GM21447 (cell line): Measurements from ENCODE around the gene RMI2.

Experiments used
- ATAC-seq: cut with Tn5 transposase; IDR thresholded peaks from one replicate; pipeline ENCODE4 v1.9.1; 2021; ENCODE audit not compliant: unreplicated experiment

The RMI2 gene

DNA sequence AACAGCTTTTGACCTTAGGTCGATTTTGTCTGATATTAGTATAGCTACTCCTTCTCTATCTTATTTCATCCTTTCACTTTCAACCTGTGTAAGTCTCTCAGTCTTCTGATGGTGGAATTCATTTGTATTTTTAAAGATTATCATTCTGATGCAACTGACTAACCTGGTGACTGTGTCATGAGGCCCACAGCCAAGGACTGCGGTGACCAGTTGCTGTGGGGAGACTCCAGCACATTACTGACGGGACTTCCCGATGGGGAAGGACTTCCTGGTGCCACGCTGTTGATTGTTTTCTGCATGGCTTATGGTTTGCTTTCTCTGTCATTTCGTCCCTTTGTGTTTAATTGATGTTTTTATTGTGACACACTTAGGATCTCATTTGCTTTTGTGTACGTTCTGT, 34.2 kb downstream of the RMI2 start:
- peak; percentile 80 for ATAC-seq

GRCh38 chr16:11380836-11381235, 35.6 kb downstream of the RMI2 start:
- ATAC-seq = no peak

GRCh38 chr16:11383481-11384183, 38.4 kb downstream of the RMI2 start:
- ATAC-seq = no peak

DNA sequence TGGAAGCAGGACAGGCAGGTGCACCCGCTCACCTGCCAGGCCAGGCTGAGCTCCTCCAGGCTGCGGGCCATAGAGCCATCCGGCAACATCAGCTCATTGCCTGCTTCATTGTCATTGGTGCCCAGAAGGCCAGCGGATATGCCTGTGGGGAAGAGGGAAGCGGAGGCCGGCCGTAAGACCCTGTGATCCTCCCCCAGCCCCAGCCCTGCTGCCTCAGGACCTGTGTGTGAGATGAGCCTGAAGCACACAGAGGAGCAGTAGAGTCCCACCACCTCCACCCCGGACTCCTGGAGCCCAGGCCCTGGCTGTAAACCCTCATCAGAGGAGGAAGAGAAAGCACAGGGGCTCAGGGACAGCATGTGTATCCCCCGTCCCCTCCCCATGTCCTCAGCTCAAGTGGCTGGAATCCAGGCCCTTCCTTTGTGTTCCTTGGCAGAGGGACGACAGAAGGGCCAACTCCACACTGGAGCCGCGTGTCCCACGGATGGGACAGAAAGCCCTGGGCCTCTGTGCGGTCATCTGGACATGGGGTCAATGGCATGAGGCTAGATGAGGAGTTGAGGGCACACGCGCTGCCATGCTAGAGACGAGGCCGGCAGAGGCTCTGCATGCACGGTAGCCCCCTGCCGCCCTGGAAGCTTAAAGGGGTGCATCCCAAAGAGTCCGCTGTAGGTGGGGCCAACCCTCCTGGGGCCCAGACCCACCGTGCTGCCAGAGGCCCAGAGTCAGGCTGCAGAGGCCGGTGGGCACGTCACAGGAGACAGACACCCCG, 39.1 kb downstream of the RMI2 start:
- ATAC-seq = no peak

- ATAC-seq = no peak
Measured at GRCh38 chr16:11384956-11385586, 39.8 kb downstream of the RMI2 start.

DNA sequence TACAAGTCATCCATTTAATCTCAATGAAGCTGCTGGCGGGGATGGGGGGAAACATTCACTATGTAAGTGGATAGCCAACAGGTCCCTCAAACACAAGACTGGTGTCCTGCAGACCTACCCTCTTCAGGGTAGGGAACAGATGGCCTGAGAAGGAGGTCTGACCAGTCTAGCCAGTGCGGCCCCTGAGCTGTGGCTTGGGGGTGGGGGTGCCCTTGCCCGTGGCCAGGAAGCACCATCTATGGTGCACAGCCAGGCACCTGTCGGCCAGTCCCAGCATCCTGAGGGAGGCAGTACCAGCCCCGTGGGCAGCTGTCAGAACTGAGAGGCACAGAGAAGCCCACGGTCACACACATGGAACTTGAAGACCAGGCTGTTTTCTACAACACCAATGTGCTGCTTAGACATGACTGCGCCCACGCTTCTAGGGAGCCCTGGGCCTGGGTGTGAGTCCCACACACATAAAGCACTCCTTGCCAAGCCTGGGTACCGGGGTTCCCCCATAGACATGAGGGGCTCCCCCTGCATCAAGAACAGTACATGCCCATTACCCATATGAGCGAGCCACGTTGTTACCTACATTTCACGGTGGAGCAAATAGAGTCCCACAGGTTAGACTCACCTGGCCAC, 40.9 kb downstream of the RMI2 start:
- ATAC-seq = no peak

DNA sequence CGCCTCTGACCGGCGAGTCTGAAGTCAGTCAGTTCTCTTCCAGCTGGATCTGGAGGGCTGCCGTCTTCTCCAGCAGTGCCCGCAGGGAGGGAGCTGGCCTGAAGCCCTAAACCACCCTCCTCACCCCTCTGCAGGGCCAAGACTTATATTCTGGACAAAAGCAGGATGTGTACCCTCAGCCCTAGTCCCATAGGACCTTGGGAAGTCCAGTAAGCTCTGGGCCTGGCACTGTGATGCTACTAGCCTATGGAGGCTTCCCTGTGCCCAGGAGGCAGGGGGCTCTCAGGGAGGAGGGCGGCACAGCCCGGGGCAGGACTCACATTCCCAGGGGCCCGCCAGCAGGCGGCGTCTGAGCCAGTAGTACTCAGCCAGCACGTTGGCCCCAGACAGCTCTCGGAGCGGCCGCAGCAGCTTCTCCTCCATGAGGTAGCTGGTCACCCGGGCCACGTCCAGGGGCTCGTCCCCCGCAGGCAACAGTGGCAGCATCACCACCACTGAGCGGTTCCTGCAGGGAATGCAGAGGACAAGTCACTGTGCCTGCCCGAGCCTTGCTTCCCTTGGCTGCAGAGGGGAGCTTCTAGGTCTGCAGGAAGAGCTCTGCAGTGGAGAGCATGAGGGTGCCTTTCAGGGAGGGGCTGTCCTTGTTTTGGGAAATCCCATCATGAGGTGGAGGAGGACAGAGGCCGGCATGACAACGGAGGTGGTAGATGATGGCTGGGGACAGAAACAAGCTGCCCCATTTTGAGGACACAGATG, 41.7 kb downstream of the RMI2 start:
- no peak for ATAC-seq

- ATAC-seq = no peak
Measured at GRCh38 chr16:11389083-11389482, 43.8 kb downstream of the RMI2 start.

DNA sequence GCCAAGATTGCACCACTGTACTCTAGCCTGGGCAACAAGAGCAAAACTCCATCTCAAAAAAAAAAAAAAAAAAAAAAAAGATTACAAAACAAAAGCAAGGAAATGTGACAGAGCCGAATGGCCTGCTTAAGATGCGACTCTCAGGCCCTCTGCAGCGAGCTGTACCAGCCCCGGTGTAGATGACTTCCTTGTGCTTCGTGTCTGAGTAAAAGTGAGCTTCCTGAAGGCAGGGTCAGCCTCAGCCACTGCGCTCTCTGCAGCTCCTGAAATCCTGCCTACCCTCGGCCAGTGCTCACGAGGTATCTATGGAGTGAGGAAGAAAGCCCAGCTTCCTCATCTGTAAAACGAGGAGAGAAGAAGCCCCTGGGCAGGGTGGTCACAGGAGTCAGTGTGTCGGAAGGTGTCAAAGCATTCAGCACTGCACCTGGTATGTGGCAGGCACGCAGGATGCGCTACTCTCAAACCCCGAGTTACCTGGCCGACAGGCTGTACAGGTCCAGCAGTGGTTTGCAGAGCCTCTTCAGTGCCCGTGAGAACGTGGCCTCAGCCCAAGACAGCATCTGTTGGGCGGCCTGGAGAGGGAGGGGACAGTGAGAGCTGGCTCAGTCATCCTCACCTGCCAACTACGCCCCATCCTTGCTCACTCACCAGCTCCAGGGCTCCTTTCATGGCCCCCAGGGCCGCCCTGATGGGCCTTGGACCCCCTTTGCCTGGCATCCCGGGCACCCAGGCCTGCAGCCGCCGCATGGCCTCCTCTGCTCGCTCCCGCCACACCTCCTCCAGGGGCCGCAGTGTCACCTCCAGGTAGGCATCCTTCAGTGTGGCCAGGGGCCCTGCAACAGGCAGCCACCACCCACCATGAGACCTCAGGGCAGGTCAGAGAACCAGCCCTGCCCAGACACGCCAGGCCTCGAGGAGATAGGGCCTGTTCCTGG, 44.6 kb downstream of the RMI2 start:
- no peak for ATAC-seq

DNA sequence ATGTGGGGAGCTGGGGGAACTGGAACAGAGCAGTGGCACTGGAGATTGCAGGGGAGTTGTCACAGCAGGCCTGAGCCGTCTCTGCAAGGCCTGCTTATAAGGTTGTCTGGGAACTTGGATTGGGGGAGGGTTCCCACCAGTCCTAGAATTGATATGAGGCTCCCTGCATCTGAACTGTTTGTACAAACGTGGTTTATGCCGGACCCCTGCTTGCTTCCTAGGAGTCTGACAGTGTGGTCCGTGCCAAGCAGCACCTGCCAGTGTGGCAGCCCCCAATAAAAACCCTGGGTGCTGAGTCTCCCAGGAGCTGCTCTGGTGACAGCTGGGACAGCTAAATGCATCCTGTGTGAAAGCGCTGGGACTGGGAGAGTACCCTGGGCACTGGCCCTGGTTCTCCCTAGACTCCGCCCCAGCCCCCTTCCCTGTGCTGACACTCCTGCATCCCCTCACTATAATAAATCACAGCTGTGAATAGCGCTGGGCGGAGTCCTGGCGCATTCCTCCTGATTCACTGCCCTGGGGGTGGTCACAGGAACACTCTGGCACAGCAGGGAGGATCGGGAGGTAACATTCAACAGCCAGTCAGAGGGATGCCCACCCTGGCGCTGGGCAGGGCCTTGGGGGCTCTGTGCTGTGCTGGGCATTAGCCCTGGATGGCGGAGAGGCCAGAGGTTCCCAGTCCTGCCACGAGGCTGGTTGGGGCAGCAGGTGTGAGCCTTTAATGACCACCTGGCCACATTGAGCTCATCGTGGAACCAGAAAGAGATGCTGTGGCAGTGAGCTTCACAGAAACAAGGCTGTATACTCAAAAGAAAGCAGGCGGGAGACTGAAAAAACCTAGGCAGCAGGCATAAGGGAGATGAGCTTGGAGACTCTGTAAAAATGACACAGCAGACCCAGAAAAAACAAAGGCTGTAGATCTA, 45.6 kb downstream of the RMI2 start:
- no peak for ATAC-seq

DNA sequence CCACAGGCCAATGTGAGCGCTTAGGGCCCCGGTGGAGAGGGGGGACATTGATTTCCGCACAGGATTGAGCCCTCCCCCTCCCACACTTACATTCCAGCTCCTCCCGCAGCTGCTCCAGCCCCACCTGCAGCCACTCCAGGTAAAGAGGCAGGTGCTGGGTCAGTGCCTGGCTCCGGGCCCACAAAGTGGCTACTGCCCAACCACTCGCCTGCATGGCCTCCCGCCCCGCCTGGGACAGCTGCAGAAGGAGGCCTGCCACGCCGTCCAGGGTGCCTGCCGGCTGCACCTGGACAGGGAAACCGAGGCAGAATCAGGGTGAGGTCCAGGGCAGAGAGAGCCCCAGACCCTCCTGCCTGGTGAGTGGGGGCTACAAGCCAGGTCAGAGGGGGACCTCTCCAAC, 46.3 kb downstream of the RMI2 start:
- no peak for ATAC-seq

DNA sequence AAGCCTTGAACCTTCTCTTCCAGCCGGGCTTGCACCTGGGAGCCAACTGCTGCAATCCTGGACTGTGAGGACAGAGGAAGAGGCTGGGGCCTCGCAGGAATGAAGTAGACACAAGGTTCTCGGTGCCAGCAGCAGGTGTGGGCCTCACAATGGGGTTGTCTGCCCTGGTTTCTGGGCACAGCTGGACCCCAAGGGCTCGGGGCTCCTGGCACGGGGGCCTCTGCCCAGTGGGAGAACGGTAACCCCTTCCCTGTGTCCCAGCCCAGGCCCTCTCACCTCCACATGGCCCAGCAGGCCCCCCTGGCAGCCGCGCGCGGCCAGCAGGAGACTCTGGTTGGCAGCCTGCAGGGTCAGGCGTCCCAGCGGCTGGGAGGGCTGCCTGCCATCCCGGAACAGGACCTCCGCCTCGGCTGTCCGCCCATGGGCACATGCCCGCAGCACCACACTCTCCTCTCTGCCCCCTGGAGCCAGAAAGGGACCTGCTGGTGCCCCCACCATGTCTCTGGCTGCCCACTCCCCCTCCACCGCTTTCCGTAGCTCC, 46.9 kb downstream of the RMI2 start:
- no peak for ATAC-seq

DNA sequence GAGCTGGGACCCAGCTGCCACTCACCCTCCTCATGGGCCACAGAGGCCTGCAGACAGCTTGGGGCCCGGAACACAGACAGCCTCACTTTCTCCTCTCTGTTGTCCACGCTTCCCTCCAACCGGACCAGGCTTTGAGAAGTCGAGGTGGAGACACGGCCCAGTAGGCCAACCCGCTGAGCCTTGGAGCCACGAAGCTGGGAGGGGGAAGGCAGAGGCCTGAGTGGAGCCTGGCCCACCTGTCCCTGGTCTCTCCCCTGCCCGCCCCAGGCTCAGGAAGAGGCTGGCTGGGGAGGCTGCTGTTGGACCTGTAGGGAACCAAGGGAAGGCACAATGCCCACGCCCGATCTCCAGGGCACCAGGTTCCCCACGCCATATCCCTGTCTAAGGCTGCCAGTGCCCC, 48.1 kb downstream of the RMI2 start:
- no peak for ATAC-seq

- no peak for ATAC-seq
Measured at GRCh38 chr16:11393861-11394592, 48.8 kb downstream of the RMI2 start.

- no peak for ATAC-seq
Measured at GRCh38 chr16:11394593-11394960, 49.3 kb downstream of the RMI2 start.

DNA sequence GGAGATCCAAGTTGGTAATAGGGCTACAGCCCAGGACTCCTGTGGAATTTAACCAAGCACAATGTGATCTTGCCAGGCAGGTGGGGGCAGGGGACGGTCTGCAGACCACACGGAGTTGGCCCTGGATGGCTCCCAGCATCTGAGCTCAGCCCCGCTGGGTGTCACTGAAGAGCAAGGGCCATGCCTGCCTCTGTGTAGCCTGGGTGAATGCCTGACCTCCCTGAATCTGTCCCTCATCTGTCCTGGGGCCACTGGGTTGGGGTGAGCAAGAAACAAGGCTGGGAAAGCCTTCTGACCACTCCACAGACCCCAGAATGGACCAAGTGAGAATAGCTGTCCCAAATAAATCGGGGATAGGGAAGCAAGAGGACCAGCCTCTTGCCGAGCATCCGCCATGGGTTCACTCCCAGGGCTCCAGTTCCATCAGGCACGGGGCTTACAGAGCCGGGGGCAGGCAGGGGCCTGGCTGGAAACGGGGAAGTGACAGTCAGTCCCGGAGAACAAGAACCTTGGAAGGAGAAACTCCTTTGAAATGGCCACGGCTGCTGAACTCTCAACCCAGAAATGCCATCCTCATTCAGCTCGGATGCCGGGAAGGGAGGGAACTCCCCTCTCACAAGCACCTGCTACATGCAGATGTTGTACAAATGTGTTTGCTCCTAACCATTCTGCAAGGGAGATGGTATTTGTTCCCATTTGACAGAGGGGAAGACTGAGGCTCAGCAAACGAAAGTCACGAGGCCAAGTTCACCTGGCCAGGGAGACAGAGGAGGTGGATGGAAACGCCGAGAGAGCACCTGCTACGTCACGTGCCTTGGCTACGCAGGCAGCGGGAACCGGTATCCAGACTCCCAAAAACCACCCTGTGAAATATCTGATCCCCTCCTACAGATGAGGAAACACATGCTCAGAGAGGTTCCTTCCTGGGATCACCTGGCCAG, 50.0 kb downstream of the RMI2 start:
- ATAC-seq = no peak

GRCh38 chr16:11395949-11396240, 50.6 kb downstream of the RMI2 start:
- no peak for ATAC-seq
